Spleen (tissue), 11 donors: ENCODE measurements around the gene TBC1D19. TPM values are rescaled to one million over a fixed set of nuclear protein-coding genes. Genes with fewer than 3 reads are reported as not detected.

Experiments
- DNase-seq: peaks from one replicate; pipeline ENCODE4 v3.0.0-alpha.2; 2020
- H3K27ac ChIP-seq, 8 donors: fragments of 200-600 bp; sonication (generic) in 7 of 8; 1 replicate in 4 of 8; 2 replicates in 4 of 8; pipeline versions ENCODE4 v1.5.0 to v1.8.0; 2016 to 2021; ENCODE audit warnings: inconsistent platforms in 4 of 8, mild to moderate bottlenecking in 4 of 8, moderate library complexity in 1 of 8
- H3K27me3 ChIP-seq, 7 donors: fragments of 200-600 bp; sonication (generic) in 6 of 7; replicated peaks in 1 of 7; 1 replicate in 4 of 7; 2 replicates in 3 of 7; pipeline versions ENCODE4 v1.5.0 to v1.8.0; 2016 to 2021; ENCODE audit warnings: inconsistent platforms in 3 of 7, mild to moderate bottlenecking in 1 of 7
- H3K36me3 ChIP-seq, 6 donors: fragments of 200-600 bp; sonication (generic) in 5 of 6; 1 replicate in 4 of 6; 2 replicates in 2 of 6; pipeline versions ENCODE4 v1.5.0 to v1.8.0; 2016 to 2021; ENCODE audit warnings: inconsistent platforms in 2 of 6
- H3K4me1 ChIP-seq, 6 donors: fragments of 200-600 bp; sonication (generic) in 5 of 6; 1 replicate in 3 of 6; 2 replicates in 3 of 6; pipeline versions ENCODE4 v1.5.0 to v1.8.0; 2016 to 2021; ENCODE audit warnings: inconsistent platforms in 3 of 6
- H3K4me3 ChIP-seq, 8 donors: fragments of 200-600 bp; sonication (generic) in 7 of 8; 1 replicate in 4 of 8; 2 replicates in 4 of 8; pipeline versions ENCODE4 v1.5.0 to v1.8.0; 2016 to 2021; ENCODE audit warnings: inconsistent platforms in 4 of 8, mild to moderate bottlenecking in 4 of 8, moderate library complexity in 2 of 8
- H3K9me3 ChIP-seq, 8 donors: fragments of 200-600 bp; sonication (generic) in 7 of 8; 1 replicate in 4 of 8; 2 replicates in 4 of 8; pipeline versions ENCODE4 v1.5.0 to v1.8.0; 2016 to 2021; ENCODE audit warnings: inconsistent platforms in 4 of 8
- CTCF ChIP-seq, 11 experiments: fragments of 200-600 bp in 7 of 11; fragments of 450-650 bp in 4 of 11; sonication (generic) in 4 of 11; IDR thresholded peaks in 8 of 11; conservative IDR thresholded peaks in 3 of 11; 1 replicate in 7 of 11; 2 replicates in 4 of 11; pipeline versions ENCODE4 v1.4.0 to v1.8.0; 2016 to 2021; ENCODE audit warnings: antibody characterized with exemption in 11 of 11, inconsistent platforms in 4 of 11, mild to moderate bottlenecking in 1 of 11
- POLR2A ChIP-seq, 3 donors: fragments of 450-650 bp; IDR thresholded peaks; one replicate each; pipeline ENCODE4 v1.5.1; 2017; ENCODE audit warnings: antibody characterized with exemption in 3 of 3, mild to moderate bottlenecking in 1 of 3
- POLR2AphosphoS5 ChIP-seq, 3 donors: sonication (generic); formaldehyde crosslinking; IDR thresholded peaks; one replicate each; pipeline ENCODE4 v1.5.1; 2017; ENCODE audit warnings: antibody characterized with exemption in 3 of 3
- WGBS, 5 donors: extraction: QIAGEN DNeasy Blood & Tissue Kit in 3 of 5; methylation state at CpG; one replicate each; pipeline versions ENCODE4 v1.1.5 to v1.1.7; 2013 to 2018; 5-methylcytosine and 5-hydroxymethylcytosine counted together
- intact Hi-C: fragments of 100-400 bp; cut with DNase I; formaldehyde crosslinking; loops from one replicate; pipeline ENCODE4 v1.15.0; 2023; ENCODE audit warnings: low total_unique reads
- polyA plus RNA-seq, 3 donors: library from polyadenylated mRNA; stranded (reverse); fragments of 200-250 nt; gene quantifications; one replicate each; pipeline ENCODE4 v1.2.1, GENCODE V29; 2013
- total RNA-seq, 7 donors: library from RNA; depleted of rRNA in 3 of 7; stranded (reverse); fragments of >200 nt in 3 of 7; fragmentation: NEBNext Ultra II Directional in 4 of 7; extraction: Animal tissue kit (Norgen Biotek cat#: 25700) in 4 of 7; gene quantifications; one replicate each; pipeline versions ENCODE4 v1.1.0 to v1.2.1, GENCODE V29; 2016 to 2021
- donor health status: healthy with polysubstance abuse.
- donor health status: DM: no; HTN: no; CAD: no; lungs with moderate emphysema.
- donor health status: DM: no; HTN: no; CAD: no.
- donor health status: Bipolar disorder and iron deficiency.
- donor health status: healthy.
- donor health status: DM: no; HTN: no; CAD: no.
- donor health status: DM: yes; HTN: yes; CAD: no.

The TBC1D19 gene
- total and polyA plus RNA-seq, 10 donors, result 1.1 to 18.0 (median 8.4) TPM

- no peaks in the 10 kb centered on the region for H3K36me3 ChIP-seq
- peak overlapping the region in 6 of 8 donors; percentile 33 to 62 (median 52) for H3K27ac ChIP-seq
- no peak for DNase-seq
- TF ChIP-seq CTCF (IDR thresholded peaks at IDR 0.05 in 8 of 11, conservative IDR thresholded peaks at IDR 0.05 in 3 of 11) (peak in 1 of 11 experiments; percentile 1), POLR2AphosphoS5 (IDR thresholded peaks at IDR 0.05) (no peak)
- H3K4me3 ChIP-seq, result peak overlapping the region in 1 of 8 donors; percentile 20
- intact Hi-C loops, result no loop called here
- peaks cover 0 to 4% (median 0%) of the 10 kb centered on the region in 8 donors for H3K9me3 ChIP-seq
- WGBS, 5 donors, result 35 to 48% (median 42%) methylated on average over 1 of the region's 1 CpG
- no peaks in the 10 kb centered on the region for H3K27me3 ChIP-seq
- H3K4me1 ChIP-seq, result peaks cover 11 to 35% (median 22%) of the 10 kb centered on the region in 6 donors
These were observed 204.5 kb downstream of the TBC1D19 start for GRCh38 chr4:26788341-26788733.

GRCh38 chr4:26789208-26789607, 205.3 kb downstream of the TBC1D19 start:
- no peaks in the 10 kb centered on the region for H3K36me3 ChIP-seq
- H3K9me3 ChIP-seq, result peaks cover 0 to 4% (median 0%) of the 10 kb centered on the region in 8 donors
- TF ChIP-seq POLR2A (IDR thresholded peaks at IDR 0.05) (no peak), CTCF (IDR thresholded peaks at IDR 0.05 in 8 of 11, conservative IDR thresholded peaks at IDR 0.05 in 3 of 11) (no peak), POLR2AphosphoS5 (IDR thresholded peaks at IDR 0.05) (no peak)
- intact Hi-C loops, result no loop called here
- DNase-seq, result no peak
- H3K4me1 ChIP-seq, result peaks cover 11 to 35% (median 22%) of the 10 kb centered on the region in 6 donors
- H3K27ac ChIP-seq, result no peak overlapping the region
- no peaks in the 10 kb centered on the region for H3K27me3 ChIP-seq
- H3K4me3 ChIP-seq, result no peak overlapping the region

- H3K27me3 ChIP-seq, result no peaks in the 10 kb centered on the region
- no peak overlapping the region for H3K27ac ChIP-seq
- peaks cover 11 to 25% (median 19%) of the 10 kb centered on the region in 6 donors for H3K4me1 ChIP-seq
- WGBS, 5 donors, result 91 to 100% (median 96%) methylated on average over 3 of the region's 3 CpGs
- TF ChIP-seq CTCF (IDR thresholded peaks at IDR 0.05 in 8 of 11, conservative IDR thresholded peaks at IDR 0.05 in 3 of 11) (no peak), POLR2A (IDR thresholded peaks at IDR 0.05) (no peak), POLR2AphosphoS5 (IDR thresholded peaks at IDR 0.05) (no peak)
- peaks cover 0 to 4% (median 0%) of the 10 kb centered on the region in 8 donors for H3K9me3 ChIP-seq
- no peaks in the 10 kb centered on the region for H3K36me3 ChIP-seq
- intact Hi-C loops, result no loop called here
- no peak for DNase-seq
- H3K4me3 ChIP-seq, result no peak overlapping the region
These were observed 207.5 kb downstream of the TBC1D19 start for GRCh38 chr4:26791346-26791745.

- intact Hi-C loops, result no loop called here
These were observed 208.8 kb downstream of the TBC1D19 start for GRCh38 chr4:26792639-26793038.

More at GRCh38 chr4:26792639-26793038, 208.8 kb downstream of the TBC1D19 start:
- H3K36me3 ChIP-seq, result no peaks in the 10 kb centered on the region
- H3K9me3 ChIP-seq, result peaks cover 0 to 4% (median 0%) of the 10 kb centered on the region in 8 donors
- H3K27me3 ChIP-seq, result no peaks in the 10 kb centered on the region
- H3K27ac ChIP-seq, result peak overlapping the region in 1 of 8 donors; percentile 0
- H3K4me3 ChIP-seq, result no peak overlapping the region
- peaks cover 5 to 13% (median 10%) of the 10 kb centered on the region in 6 donors for H3K4me1 ChIP-seq
- TF ChIP-seq CTCF (IDR thresholded peaks at IDR 0.05 in 8 of 11, conservative IDR thresholded peaks at IDR 0.05 in 3 of 11), result no peak
- no peak for TF ChIP-seq POLR2AphosphoS5 (IDR thresholded peaks at IDR 0.05)
- no peak for TF ChIP-seq POLR2A (IDR thresholded peaks at IDR 0.05)
- no peak for DNase-seq
